HG03575 (cell line): ENCODE results near the gene LMNTD2.
"Not testable (repeated sequence)": the region's sequence is repeated elsewhere in the genome, so short reads cannot be mapped to it uniquely, and the experiment has no call there.

ENCODE experiments used
- ATAC-seq: cut with Tn5 transposase; IDR thresholded peaks from one replicate; pipeline ENCODE4 v1.9.1; 2021; ENCODE audit not compliant: unreplicated experiment, insufficient number of reproducible peaks, low FRiP score; ENCODE audit errors: extremely low read depth

Gene LMNTD2

DNA sequence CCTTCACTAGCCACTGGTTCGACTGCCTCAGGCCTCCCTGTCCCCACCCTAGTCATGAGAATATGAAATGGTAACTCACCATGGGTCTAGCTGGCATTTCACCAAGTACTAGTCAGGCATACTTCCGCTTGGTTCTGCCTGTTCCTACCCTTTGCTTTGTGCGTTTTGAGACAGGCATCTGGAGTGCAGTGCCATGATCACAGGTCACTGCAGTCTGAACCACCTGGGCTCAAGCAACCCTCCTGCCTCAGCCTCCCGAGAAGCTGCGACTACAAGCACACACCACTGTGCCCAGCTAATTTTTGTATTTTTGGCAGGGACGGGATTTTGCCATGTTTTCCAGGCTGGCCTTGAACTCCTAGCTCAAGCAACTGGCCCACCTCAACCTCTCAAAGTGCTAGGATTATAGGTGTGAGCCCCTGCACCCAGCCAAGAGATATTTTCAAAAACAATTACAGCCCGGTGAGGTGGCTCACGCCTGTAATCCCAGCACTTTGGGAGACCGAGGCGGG lies 39.3 kb downstream of the LMNTD2 start:
- no peak for ATAC-seq

DNA sequence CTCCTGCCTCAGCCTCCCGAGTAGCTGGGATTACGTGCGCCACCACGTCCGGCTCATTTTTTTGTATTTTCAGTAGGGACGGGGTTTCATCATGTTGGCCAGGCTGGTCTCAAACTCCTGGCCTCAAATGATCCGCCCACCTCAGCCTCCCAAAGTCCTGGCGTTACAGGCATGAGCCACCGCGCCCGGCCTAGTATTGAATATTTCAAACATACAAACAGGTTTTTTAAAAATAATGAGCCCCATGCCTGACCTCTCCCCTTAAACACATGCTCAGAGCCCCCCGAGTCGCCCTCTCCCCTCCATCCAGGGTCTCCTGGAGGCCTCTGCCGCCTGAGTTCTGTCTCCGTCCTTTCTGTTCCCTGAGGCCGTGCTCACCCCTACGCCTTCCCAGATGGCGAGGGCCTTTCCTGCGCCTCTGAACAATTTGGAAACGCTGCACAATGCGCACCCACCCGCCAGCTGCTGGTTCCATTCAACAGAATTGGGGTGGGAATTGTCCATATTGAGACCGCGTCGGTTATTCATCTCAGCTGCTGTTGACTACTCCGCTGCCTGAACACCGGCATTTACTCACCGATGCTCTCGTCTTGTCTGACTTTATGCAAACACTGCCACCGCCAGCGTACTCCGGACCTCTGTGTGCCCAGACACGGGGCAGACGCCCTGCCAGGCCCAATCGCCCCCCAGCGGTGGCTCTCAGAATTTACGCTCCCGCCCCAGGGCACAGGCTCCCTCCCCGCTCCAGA lies 39.9 kb downstream of the LMNTD2 start:
- no peak for ATAC-seq

DNA sequence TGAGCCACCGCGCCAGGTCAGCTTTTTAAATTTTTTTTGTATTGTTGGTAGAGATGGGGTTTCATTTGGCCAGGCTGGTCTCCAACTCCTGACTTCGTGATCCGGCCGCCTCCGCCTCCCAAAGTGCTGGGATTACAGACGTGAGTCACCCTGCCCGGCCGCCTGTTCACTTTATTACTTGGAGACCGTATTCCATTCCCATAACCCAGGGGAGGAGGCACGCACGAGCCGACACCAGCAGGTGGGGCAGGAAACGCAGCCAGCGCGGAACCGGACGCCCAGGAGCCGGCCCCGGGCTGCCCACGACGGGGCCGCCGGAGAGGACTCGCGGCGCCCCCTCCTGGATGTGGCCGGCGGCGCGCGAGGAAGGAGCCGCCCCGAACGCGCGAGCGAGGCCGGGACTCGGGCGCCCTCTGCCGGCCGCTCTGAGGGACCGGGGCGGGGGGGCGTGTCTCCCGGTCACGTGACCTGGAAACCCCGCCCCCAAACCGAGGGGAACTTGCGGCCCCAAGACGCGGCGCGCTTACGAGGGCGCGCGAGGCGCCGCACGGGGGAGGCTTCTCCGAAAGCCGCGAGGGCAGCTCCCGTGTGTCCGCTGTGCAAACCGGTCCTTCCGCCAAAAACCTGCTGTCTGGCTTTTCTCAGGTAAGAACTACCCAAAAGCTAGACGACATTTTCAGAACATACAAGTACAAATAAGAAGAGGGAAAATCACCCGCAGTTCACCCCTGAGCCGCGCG lies 41.9 kb downstream of the LMNTD2 start:
- no peak for ATAC-seq

DNA sequence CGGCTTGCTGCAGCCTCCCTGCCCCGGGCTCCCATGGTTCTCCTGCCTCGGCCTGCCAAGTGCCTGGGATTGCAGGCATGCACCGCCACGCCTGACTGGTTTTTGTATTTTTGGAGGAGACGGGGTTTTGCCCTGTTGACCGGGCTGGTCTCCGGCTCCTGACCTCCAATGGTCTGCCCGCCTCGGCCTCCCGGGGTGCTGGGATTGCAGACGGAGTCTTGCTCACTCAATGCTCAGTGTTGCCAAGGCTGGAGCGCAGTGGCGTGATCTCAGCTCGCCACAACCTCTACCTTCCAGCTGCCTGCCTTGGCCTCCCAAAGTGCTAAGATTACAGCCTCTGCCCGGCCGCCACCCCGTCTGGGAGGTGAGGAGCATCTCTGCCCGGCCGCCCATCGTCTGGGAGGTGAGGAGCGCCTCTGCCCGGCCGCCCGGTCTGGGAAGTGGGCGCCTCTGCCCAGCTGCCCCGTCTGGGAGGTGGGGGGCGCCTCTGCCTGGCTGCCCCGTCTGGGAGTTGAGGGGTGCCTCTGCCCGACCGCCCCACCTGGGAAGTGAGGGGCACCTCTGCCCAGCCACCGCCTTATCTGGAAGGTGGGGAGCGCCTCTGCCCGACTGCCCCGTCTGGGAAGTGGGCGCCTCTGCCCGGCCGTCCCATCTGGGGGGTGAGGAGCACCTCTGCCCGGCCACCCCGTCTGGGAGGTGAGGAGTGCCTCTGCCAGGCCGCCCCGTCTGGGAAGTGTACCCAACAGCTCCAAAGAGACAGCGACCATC lies 43.4 kb downstream of the LMNTD2 start:
- not testable (repeated sequence) for ATAC-seq

DNA sequence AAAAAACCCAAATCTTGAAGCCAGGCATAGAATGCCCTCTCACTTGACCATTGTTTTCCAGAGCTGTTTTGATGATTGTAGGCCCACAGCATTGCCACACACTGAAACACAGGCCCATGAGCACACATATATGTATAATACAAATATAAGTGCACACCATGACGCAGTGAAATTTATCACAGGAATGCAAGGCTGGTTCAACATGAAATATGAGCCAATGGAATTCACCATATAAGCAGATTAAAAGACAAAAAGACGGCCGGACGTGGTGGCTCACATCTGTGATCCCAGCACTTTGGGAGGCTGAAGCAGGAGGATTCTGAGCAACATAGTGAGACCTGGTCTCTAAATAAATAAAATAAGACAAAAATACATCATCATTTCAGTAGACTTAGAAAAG lies 44.1 kb downstream of the LMNTD2 start:
- ATAC-seq: no peak

DNA sequence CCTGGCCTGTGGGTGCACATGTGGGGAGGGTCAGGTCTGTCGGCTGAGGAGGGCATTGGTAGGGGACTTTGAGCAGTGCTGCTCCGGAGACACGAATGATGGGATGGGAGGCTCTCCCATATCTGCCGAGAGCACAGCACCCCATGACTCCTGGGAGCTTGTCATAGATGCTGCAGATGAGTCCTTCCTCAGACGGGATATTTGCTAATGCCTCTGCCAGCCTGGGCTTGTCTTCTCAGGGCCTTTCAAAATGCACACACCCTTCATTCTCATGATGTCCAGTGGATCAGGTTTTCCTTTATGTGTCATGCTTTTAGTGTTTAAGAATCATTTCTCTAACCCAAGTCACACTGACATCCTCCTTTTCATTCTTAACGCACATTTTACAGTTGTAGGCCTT lies 45.4 kb downstream of the LMNTD2 start:
- no peak for ATAC-seq

DNA sequence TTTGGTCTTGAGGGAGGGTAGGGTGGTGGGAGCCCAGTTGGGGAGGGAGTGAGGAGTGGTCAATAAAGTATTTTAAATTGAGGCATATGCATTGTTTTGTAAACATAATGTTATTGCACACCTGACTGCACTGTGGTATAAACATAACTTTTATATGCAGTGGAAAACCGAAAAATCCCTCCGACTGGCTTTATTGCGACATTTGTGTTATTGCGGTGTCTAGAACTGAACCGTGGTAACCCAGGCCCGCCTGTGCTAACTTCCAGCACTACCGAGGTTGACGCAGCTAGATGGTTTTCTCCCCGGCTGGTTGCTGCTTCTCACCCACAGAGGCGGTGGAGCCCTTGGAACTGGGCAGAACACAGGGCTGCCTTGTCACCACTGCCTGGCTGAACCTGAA lies 45.9 kb downstream of the LMNTD2 start:
- no peak for ATAC-seq

DNA sequence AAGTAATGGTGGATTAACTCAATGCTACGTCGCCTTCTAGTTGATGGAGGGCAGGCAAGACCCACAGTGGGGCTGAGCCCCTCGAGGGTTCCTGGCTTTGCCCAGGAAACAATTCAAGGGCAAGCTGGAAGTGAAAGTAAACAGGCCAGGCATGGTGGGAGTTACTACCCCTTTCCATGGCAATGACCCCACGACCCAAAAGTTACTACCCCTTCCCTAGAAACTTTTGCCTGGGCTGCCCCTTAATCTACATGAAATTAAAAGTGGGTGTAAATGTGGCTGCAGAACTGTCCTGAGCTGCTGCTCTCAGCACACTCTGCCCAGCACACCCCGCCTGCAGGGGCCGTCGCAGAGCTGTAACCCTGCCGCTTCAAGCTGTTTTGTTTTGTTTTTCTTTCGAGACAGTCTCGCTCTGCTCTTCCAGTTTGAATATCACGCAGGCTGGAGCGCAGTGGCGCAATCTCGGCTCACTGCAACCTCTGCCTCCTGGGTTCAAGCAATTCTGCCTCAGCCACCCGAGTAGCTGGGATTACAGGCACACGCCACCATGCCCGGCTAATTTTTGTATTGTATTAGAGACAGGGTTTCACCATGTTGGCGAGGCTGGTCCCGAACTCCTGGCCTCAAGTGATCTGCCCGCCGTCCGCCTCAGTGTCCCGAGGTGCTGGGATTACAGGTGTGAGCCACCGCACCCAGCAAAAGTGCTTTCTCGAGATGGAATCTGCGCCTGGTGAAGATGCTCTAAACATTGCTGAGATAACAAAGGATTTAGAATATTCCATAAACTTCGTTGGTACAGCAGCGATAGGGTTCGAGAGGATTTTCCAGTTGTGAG lies 47.6 kb downstream of the LMNTD2 start:
- ATAC-seq: no peak

DNA sequence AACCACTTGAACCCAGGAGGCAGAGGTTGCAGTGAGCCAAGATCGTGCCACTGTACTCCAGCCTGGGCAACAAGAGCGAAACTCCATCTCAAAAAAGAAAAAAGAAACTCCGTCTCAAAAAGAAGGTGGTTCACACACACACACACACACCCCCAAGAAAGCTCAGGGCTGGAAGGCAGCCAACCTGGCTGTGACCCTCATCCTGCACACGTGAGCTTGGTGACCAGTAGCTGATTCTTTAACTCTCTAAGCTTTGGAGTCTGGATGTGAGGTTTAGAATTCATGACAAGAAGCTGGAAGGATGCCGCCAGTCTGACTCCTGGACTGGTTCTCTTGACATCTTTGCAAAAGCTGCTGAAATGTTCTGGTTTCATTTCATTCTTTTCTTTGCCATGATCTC lies 51.6 kb downstream of the LMNTD2 start:
- ATAC-seq: no peak

DNA sequence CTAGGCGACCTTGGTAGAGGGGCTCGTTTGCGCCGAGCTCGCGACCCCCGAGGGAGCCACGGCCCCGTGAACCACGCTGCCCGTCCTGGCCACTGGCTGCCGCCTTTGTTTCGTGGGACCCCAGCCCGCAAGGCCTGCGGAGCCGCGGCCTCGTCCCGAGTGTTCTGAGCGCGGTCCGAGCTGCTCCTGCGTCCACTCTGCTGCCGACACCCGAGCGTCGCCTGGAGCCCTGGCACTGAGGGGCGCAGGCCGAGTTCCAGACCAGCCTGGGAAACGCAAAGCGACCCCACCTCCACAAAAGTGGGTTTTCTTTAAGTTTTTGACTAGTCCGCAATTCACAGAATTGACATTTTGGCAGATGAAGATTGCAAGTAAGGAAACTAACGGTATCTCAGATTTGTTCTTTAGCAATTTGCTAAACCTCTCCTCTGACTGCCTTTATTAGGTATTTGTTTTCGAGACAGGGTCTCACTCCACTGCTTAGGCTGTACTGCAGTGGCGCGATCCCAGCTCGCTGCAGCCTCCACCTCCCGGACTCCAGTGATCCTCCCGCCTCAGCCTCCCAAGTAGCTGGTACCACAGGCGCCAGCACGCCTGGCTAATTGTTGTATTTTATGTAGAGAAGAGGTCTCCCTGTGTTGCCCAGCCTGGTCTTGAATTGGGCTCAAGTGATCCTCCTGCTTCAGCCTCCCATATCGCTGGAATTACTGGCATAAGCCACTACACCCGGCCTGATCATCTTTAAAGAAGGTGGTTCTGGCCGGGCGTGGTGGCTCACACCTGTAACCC lies 52.6 kb downstream of the LMNTD2 start:
- ATAC-seq: no peak

DNA sequence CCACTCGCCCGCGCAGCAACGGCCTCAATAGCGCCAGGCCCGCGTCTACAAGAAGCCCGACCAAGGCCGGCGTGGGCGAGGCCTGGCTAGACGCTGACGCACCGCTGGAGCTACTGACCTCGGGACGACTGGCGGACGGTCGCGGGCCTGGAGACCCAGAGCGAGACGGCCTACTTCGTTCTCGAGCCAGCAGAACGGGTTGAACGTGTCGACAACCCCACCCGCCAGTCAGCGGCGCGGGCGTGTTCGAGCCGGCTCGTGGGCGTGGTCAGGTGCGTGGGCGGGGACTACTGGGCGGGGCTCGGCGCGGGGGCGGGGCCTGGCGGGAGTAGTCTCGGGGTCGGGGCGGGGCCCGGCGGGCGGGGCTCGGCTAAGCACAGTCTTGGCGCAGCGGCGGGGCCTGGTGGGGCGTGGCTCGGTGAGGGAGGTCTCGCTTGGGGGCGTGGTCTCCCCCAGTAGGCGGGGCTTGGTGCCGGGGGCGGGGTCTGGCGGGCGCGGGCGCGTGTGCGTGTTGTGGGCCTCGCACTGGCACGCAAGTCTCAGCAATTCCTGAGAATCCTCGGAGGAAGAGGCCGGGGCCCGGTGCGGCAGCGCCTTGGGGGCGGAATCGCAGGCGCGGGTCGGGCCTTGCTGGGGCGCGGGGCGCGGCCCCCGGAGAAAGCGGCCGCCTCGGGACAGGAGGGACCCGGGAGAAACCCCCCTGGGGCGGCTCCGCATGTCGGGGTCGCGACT lies 53.4 kb downstream of the LMNTD2 start, which contains the start of gene RNH1:
TSS of gene RNH1 (minus strand) at position 248 of the 732 bp plus-strand sequence. CDS start 5,080 bp downstream, outside the sequence.
- ATAC-seq: no peak

DNA sequence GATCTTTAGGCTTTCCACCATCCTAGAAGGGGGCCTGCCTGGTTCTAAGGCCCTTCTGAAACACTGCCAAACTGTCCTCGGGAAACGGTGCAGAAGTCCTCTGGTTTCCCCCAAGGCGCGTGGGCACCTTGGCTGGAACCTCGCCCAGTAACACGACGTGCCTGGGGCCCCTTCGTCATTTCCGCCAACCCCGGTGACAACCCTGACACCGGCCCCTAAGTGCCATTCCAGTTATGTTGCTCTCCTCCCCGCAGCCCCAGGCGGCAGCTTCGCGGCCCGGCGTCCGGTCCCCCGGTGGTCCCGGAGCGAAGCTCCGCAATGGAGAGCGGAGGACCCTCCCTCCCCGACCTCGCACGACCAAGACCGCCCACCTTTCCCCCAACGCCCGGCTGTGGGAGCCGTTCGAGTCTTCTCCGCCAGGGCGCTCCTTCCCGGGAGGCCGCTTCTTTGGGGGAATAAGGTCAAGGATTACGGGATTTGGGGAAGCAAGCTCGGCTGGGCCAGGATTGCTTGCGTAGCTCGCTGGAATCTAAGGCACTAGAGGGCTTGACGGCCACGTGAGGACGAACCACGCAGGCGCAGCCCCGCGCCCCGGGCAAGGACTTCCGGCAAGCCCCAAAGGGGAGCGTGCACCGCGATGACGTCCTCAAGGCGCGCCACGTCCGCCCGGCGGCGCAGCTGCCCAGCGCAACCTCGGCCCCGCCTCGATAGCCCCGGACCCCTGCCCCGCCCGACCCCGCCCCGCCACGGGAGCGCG lies 54.1 kb downstream of the LMNTD2 start:
- no peak for ATAC-seq

DNA sequence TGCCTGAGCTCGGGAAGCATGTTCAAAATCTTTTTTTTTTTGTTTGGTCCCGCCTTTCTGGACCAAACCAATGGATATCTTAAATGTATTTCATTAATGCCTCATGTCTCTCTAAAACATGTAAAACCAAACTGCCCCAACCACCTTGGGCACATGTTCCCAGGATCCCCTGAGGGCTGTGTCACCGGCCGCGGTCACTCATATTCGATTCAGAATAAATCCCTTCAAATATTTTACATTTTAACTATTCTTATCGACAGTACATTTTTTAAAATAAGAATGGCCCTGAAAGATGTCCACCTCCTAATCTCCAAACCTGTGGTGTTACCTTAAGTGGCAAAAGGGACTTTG lies 55.6 kb downstream of the LMNTD2 start:
- ATAC-seq: no peak
